ENCODE data around the gene OLFML2A. TPM values are rescaled to one million over a fixed set of nuclear protein-coding genes. Genes with fewer than 3 reads are reported as not detected.
A peak's percentile ranks its signal among the peaks of the same experiment; 100 is the strongest.

Gene OLFML2A
- total RNA-seq, 4 donors from 2014 or later: 40.7 to 64.3 (median 50.2) TPM

DNA sequence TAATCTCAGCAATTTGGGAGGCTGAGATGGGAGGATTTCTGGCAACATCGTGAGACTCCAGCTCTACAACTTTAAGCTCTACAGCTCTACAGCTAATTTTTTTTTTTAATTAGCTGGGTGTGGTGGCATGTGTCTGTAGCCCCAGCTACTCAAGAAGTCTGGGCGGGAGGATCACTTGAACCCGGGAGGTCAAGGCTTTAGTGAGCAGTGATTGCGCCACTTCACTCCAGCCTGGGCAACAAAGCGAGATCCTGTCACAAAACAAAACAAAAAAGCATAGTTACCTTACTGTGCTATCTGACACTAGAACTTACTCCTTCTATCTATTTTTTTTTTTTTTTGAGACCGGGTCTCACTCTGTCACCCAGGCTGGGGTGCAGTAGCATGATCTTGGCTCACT lies 70.0 kb downstream of the OLFML2A start:
- intact Hi-C loops (cut with DNase I): no loop called here
- Histone ChIP-seq H3K4me3 (replicated peaks in 1 of 3) (no peak overlapping the region), H3K27me3 (no peaks in the 10 kb centered on the region), H3K9me3 (no peaks in the 10 kb centered on the region), H3K4me1 (peaks cover 3 to 23% of the 10 kb centered on the region in 2 donors), H3K36me3 (no peaks in the 10 kb centered on the region), H3K27ac (no peak overlapping the region)
- WGBS, 2 donors: 91 to 92% methylated on average over 6 of the region's 6 CpGs
- DNase-seq: no peak
- TF ChIP-seq, protein P1, sequence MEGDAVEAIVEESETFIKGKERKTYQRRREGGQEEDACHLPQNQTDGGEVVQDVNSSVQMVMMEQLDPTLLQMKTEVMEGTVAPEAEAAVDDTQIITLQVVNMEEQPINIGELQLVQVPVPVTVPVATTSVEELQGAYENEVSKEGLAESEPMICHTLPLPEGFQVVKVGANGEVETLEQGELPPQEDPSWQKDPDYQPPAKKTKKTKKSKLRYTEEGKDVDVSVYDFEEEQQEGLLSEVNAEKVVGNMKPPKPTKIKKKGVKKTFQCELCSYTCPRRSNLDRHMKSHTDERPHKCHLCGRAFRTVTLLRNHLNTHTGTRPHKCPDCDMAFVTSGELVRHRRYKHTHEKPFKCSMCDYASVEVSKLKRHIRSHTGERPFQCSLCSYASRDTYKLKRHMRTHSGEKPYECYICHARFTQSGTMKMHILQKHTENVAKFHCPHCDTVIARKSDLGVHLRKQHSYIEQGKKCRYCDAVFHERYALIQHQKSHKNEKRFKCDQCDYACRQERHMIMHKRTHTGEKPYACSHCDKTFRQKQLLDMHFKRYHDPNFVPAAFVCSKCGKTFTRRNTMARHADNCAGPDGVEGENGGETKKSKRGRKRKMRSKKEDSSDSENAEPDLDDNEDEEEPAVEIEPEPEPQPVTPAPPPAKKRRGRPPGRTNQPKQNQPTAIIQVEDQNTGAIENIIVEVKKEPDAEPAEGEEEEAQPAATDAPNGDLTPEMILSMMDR (IDR thresholded peaks at IDR 0.05): no peak
- TF ChIP-seq POLR2A (IDR thresholded peaks at IDR 0.05): no peak

DNA sequence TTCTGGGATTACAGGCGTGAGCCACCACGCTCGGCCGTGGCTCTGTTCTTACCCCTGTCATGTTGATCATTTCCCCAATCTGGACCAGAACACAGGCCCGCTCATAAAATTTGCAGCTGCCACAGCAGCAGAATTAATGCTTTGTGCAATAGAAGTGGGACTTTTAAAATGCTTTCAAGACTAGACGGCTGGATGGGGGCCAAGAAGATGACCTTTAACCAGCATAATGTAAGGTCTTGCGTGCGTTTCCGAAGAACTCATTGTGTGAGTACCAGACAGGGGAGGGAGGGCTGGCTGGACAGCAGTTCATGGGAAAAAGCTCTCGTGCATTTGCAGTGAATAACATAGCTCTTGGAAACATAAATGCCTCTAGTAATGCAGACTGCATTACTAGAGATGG lies 72.9 kb downstream of the OLFML2A start:
- WGBS, 2 donors: 72 to 75% methylated on average over 9 to 10 of the region's 10 CpGs

DNA sequence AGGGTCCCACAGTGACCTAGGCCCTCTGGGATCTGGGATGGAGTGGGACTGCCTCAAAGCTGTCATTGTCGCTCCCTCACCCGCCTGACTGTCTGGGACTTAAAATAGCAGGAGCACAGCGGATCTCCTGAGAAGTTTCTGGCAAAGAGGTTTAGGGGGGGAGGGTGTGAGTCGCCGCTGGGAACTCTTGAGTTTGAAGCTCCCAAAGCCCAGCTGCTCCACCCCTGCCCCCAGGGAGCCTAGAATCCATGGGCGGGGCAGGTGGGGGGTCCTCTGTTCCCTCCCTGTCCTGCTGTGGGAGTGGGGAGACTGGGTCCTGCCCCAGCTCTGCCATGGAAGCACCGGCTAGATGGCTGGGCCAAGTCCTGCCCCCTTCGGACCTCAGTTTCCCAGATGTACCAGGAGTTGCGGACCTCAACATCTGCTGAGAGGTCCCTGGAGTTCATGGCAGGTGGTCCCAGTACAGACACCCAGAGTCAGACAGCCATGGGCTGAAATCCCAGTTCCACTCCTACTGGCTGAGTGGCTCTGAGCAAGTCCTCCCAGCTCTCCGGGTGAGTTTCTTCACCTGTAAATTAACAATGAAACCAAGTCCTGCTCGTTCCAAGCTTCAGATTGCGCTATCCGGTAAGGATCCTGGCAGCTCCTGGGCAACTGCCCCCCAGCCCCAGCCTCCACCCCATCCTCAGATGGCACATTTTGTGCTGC lies 75.3 kb downstream of the OLFML2A start:
- H3K4me3 ChIP-seq (replicated peaks in 1 of 3): peak overlapping the region in 1 of 3 donors; percentile 0
- TF ChIP-seq, protein P1 (IDR thresholded peaks at IDR 0.05): no peak
- TF ChIP-seq POLR2A (IDR thresholded peaks at IDR 0.05): no peak
- intact Hi-C loops (cut with DNase I): loop anchor here (2.0 to 10.0 kb wide), 2 partner anchors 79 to 237 kb away; no protein-coding TSS in a partner anchor
- H3K27ac ChIP-seq: peak overlapping the region; percentile 53 to 75 (median 67)
- WGBS, 2 donors: 23 to 53% methylated on average over 7 to 8 of the region's 13 CpGs
- DNase-seq: peak; percentile 64 to 71
- no peaks in the 10 kb centered on the region for H3K27me3 ChIP-seq
- peaks cover 0 to 5% of the 10 kb centered on the region in 2 donors for H3K36me3 ChIP-seq
- H3K4me1 ChIP-seq: peaks cover 12 to 24% of the 10 kb centered on the region in 2 donors
- H3K9me3 ChIP-seq: no peaks in the 10 kb centered on the region

More for the DNA sequence above, 72.9 kb downstream of the OLFML2A start:
- H3K4me1 ChIP-seq: peaks cover 12 to 24% of the 10 kb centered on the region in 2 donors
- H3K4me3 ChIP-seq (replicated peaks in 1 of 3): no peak overlapping the region
- no peak overlapping the region for H3K27ac ChIP-seq
- no peak for DNase-seq
- TF ChIP-seq, protein P1 (IDR thresholded peaks at IDR 0.05): no peak
- TF ChIP-seq POLR2A (IDR thresholded peaks at IDR 0.05): no peak
- no peaks in the 10 kb centered on the region for H3K27me3 ChIP-seq
- intact Hi-C loops (cut with DNase I): loop anchor here (10.0 kb wide), 1 partner anchor 235 kb away; no protein-coding TSS in a partner anchor
- H3K9me3 ChIP-seq: no peaks in the 10 kb centered on the region
- H3K36me3 ChIP-seq: no peaks in the 10 kb centered on the region

DNA sequence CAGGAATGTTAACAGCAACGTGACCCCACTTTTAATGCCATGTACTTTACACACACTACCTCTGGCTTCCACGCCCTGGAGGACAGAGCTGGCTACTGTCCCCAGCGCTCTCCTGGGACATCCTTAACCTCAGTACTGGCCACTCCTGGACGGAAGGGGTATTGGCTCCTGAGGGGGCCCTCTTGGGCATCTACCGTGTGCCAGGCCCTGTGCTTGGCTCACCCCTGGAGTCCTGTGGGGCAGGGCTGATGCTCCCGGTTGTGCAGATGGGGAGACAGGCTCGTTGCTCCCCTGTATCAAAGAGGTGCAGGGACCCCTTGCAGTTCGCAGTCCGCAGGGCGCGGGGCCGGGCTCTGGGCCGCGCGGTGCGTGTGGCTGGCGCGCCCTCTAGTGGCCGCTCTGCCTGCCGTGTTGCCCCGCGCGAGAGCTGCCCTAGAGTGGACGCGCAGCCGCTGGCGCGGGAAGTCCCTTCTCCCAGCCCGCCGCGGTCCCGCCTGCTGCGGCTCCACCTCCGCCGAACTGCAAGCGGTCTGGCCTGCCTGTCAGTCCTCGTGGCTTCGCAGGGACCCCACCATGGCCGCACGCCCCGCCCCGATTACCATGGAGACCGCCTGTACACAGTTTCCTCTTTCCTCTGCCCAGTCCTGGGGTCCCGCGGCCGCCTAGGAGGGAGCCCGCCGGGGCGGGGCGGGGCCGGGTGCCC lies 76.0 kb downstream of the OLFML2A start, which contains the start of gene WDR38:
WDR38 (plus strand) TSS at position 632 of the 703 bp plus-strand sequence. CDS start 72 bp downstream, outside the sequence.
- Histone ChIP-seq H3K9me3 (no peaks in the 10 kb centered on the region), H3K4me1 (peaks cover 12 to 24% of the 10 kb centered on the region in 2 donors), H3K27me3 (no peaks in the 10 kb centered on the region), H3K27ac (peak within 1 kb of the TSS; percentile 53 to 75 (median 67)), H3K4me3 (replicated peaks in 1 of 3) (peak within 1 kb of the TSS in 1 of 3 donors; percentile 35), H3K36me3 (peaks cover 5 to 13% of the 10 kb centered on the region in 2 donors)
- peak; percentile 91 to 92 for DNase-seq
- no peak for TF ChIP-seq POLR2A (IDR thresholded peaks at IDR 0.05)
- TF ChIP-seq, protein P1 (IDR thresholded peaks at IDR 0.05): peak; percentile 97 to 100 (median 99)
- 0 to 2% methylated on average over 6 to 27 of the region's 51 CpGs for WGBS, 2 donors
- intact Hi-C loops (cut with DNase I): loop anchor here (2.0 to 10.0 kb wide), 2 partner anchors 80 to 238 kb away; no protein-coding TSS in a partner anchor

Measured in thyroid gland (tissue), 4 donors.